H9 (cell line): ENCODE data around the gene IL1RL1. TPM values are rescaled to one million over a fixed set of nuclear protein-coding genes. Genes with fewer than 3 reads are reported as not detected.

Experiments used
- DNase-seq: peaks from one replicate; pipeline ENCODE4 v3.0.0-alpha.2; 2017
- H2AFZ ChIP-seq: one replicate; pipeline ENCODE4 v1.6.1; 2013; ENCODE audit warnings: mild to moderate bottlenecking, low read length, control low read depth, moderate library complexity
- H2AK5ac ChIP-seq: 2 replicates; pipeline ENCODE4 v1.6.1; 2013; ENCODE audit warnings: low read length, control low read depth, mixed read lengths; ENCODE audit not compliant: insufficient read length
- H2BK120ac ChIP-seq: one replicate; pipeline ENCODE4 v1.6.1; 2013; ENCODE audit warnings: low read depth, mild to moderate bottlenecking, low read length, control low read depth, inconsistent platforms; ENCODE audit not compliant: poor library complexity, severe bottlenecking
- H2BK12ac ChIP-seq: 2 replicates; pipeline ENCODE4 v1.6.1; 2013; ENCODE audit warnings: low read length, control low read depth, mixed read lengths, low read depth; ENCODE audit not compliant: insufficient read length
- H2BK15ac ChIP-seq: 2 replicates; pipeline ENCODE4 v1.6.1; 2013; ENCODE audit warnings: low read depth, low read length, control low read depth
- H2BK20ac ChIP-seq: one replicate; pipeline ENCODE4 v1.6.1; 2013; ENCODE audit warnings: low read depth, mild to moderate bottlenecking, low read length, control low read depth, inconsistent platforms; ENCODE audit not compliant: poor library complexity, severe bottlenecking
- H2BK5ac ChIP-seq: 2 replicates; pipeline ENCODE4 v1.6.1; 2013; ENCODE audit warnings: low read length, control low read depth, mixed read lengths; ENCODE audit not compliant: insufficient read length
- H3K14ac ChIP-seq: 2 replicates; pipeline ENCODE4 v1.6.1; 2013; ENCODE audit warnings: low read length, control low read depth; ENCODE audit not compliant: insufficient read depth
- H3K18ac ChIP-seq: 2 replicates; pipeline ENCODE4 v1.6.1; 2013; ENCODE audit warnings: low read depth, mild to moderate bottlenecking, mixed read lengths, low read length, control low read depth; ENCODE audit not compliant: insufficient read length
- H3K23ac ChIP-seq: 2 replicates; pipeline ENCODE4 v1.6.1; 2013; ENCODE audit warnings: low read length, control low read depth, mixed read lengths, low read depth; ENCODE audit not compliant: insufficient read length
- H3K23me2 ChIP-seq: 2 replicates; pipeline ENCODE4 v1.6.1; 2013; ENCODE audit warnings: low read depth, mild to moderate bottlenecking, mixed read lengths, low read length, control low read depth; ENCODE audit not compliant: insufficient read length, poor library complexity, severe bottlenecking
- H3K27ac ChIP-seq: 2 replicates; pipeline ENCODE4 v1.5.1; 2013; ENCODE audit warnings: low read length, control low read depth, mixed read lengths, low read depth; ENCODE audit not compliant: insufficient read length
- H3K27me3 ChIP-seq: 2 replicates; pipeline ENCODE4 v1.6.1; 2013; ENCODE audit warnings: low read length, control low read depth, inconsistent platforms; ENCODE audit not compliant: insufficient read depth
- H3K4ac ChIP-seq: 2 replicates; pipeline ENCODE4 v1.6.1; 2013; ENCODE audit warnings: low read depth, mild to moderate bottlenecking, control low read depth, inconsistent platforms, low read length, moderate library complexity
- H3K4me1 ChIP-seq: 2 replicates; pipeline ENCODE4 v1.6.1; 2013; ENCODE audit warnings: low read length, control low read depth, inconsistent platforms; ENCODE audit not compliant: insufficient read depth
- H3K4me2 ChIP-seq: 2 replicates; pipeline ENCODE4 v1.6.1; 2013; ENCODE audit warnings: low read length, control low read depth, mixed read lengths; ENCODE audit not compliant: insufficient read length, insufficient read depth
- H3K56ac ChIP-seq: 2 replicates; pipeline ENCODE4 v1.6.1; 2013; ENCODE audit warnings: low read depth, mild to moderate bottlenecking, mixed read lengths, low read length, control low read depth; ENCODE audit not compliant: insufficient read length
- H3K79me1 ChIP-seq: 2 replicates; pipeline ENCODE4 v1.6.1; 2013; ENCODE audit warnings: low read depth, mild to moderate bottlenecking, moderate library complexity, low read length, control low read depth, inconsistent platforms; ENCODE audit not compliant: insufficient read depth, poor library complexity, severe bottlenecking
- H3K79me2 ChIP-seq: 2 replicates; pipeline ENCODE4 v1.6.1; 2013; ENCODE audit warnings: low read length, control low read depth, inconsistent platforms; ENCODE audit not compliant: insufficient read depth
- H3K9ac ChIP-seq: 2 replicates; pipeline ENCODE4 v1.6.1; 2013; ENCODE audit warnings: low read length, control low read depth, mixed read lengths; ENCODE audit not compliant: insufficient read length; ENCODE audit errors: extremely low read depth
- H3K9me3 ChIP-seq: one replicate; pipeline ENCODE4 v1.6.1; 2013; ENCODE audit warnings: low read depth, low read length, inconsistent platforms; ENCODE audit not compliant: control insufficient read depth
- H3T11ph ChIP-seq: one replicate; pipeline ENCODE4 v1.6.1; 2013; ENCODE audit warnings: mild to moderate bottlenecking, low read length, control low read depth, inconsistent platforms
- H4K20me1 ChIP-seq: one replicate; pipeline ENCODE4 v1.6.1; 2013; ENCODE audit not compliant: control insufficient read depth, insufficient read length, insufficient read depth
- H4K5ac ChIP-seq: 2 replicates; pipeline ENCODE4 v1.6.1; 2013; ENCODE audit warnings: low read depth, mild to moderate bottlenecking, mixed read lengths, low read length, control low read depth; ENCODE audit not compliant: insufficient read length
- H4K8ac ChIP-seq: replicated peaks from 2 replicates; pipeline ENCODE4 v1.6.1; 2013; ENCODE audit warnings: low read length, control low read depth, mixed read lengths, low read depth; ENCODE audit not compliant: insufficient read length
- H4K91ac ChIP-seq: 2 replicates; pipeline ENCODE4 v1.6.1; 2013; ENCODE audit warnings: low read depth, mild to moderate bottlenecking, moderate library complexity, mixed read lengths, low read length, control low read depth; ENCODE audit not compliant: insufficient read length
- H3K27ac Mint-ChIP-seq, 3 experiments: 2 replicates in 2 of 3; 3 replicates in 1 of 3; pipeline ENCODE4 v1.8.0; 2020 to 2021; ENCODE audit warnings: mixed read lengths in 3 of 3, mild to moderate bottlenecking in 1 of 3, moderate library complexity in 1 of 3
- H3K27me3 Mint-ChIP-seq: 2 replicates; pipeline ENCODE4 v1.8.0; 2021; ENCODE audit warnings: low read depth, mild to moderate bottlenecking, moderate library complexity, mixed read lengths
- H3K36me3 Mint-ChIP-seq, 3 experiments: 2 replicates in 2 of 3; 3 replicates in 1 of 3; pipeline ENCODE4 v1.8.0; 2020 to 2021; ENCODE audit warnings: low read depth in 3 of 3, mixed read lengths in 3 of 3; ENCODE audit not compliant: insufficient read depth in 1 of 3
- H3K4me1 Mint-ChIP-seq, 2 experiments: 2 replicates each; pipeline ENCODE4 v1.8.0; 2020; ENCODE audit warnings: mixed read lengths in 2 of 2
- H3K4me3 Mint-ChIP-seq, 2 experiments: 2 replicates in 1 of 2; 3 replicates in 1 of 2; pipeline ENCODE4 v1.8.0; 2020 to 2021; ENCODE audit warnings: mild to moderate bottlenecking in 2 of 2, mixed read lengths in 2 of 2, moderate library complexity in 1 of 2
- H3K9me3 Mint-ChIP-seq, 2 experiments: 2 replicates in 1 of 2; 3 replicates in 1 of 2; pipeline ENCODE4 v1.8.0; 2020; ENCODE audit warnings: mild to moderate bottlenecking in 2 of 2, mixed read lengths in 2 of 2, moderate library complexity in 1 of 2
- WGBS: extraction: QIAGEN DNeasy Blood & Tissue Kit; methylation state at CpG from one replicate; pipeline ENCODE4 v1.1.7; 2013; ENCODE audit warnings: missing lambda C conversion rate, low lambda C conversion rate, mixed read lengths; ENCODE audit not compliant: insufficient read length; ENCODE audit errors: extremely low coverage; 5-methylcytosine and 5-hydroxymethylcytosine counted together
- total RNA-seq: library from RNA; stranded (reverse); gene quantifications from 2 replicates; pipeline ENCODE4 v1.2.1, GENCODE V29; 2021
- TF ChIP-seq, protein P1 (sequence below): fragments of 200-600 bp; sonication (generic); conservative IDR thresholded peaks from 3 replicates; pipeline ENCODE4 v1.8.0; 2021; ENCODE audit warnings: antibody characterized with exemption, mild to moderate bottlenecking

The IL1RL1 gene
- total RNA-seq, 1 experiment from 2014 or later, result not detected

DNA sequence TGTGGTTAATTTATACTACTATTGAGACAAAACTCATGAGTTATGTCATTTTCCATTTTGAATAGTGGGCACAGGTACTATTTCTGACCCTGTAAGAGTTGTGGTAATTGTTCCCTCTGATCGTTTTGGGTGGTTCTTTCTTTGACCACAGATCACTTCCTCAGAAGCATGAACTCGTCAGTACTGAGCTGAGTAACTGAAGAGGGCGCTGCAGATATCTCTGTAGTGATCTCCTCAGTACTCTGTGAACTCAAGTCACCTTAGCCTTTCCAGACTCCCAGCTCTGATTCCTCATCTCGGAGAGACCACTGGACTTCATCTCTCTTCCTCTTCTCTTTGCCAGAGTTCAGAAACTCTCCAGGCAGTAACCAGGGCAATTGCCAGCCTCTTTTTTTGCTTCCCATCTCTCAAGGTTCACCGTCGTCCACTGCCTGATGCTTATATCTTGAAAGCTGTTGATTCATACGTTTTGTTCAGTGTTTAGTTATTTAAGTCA lies 9.4 kb upstream of the IL1RL1 start:
- Histone ChIP-seq H3K4me2 (no peak overlapping the region), H3K79me2 (no peaks in the 10 kb centered on the region), H2BK15ac (no peak overlapping the region), H3K9me3 (no peaks in the 10 kb centered on the region), H3T11ph (no peak overlapping the region), H3K9ac (no peak overlapping the region), H3K4ac (no peak overlapping the region), H2BK12ac (no peak overlapping the region), H3K79me1 (no peaks in the 10 kb centered on the region), H3K27me3 (no peaks in the 10 kb centered on the region), H2AFZ (peak overlapping the region; percentile 99), H2AK5ac (no peak overlapping the region), H4K8ac (no peak overlapping the region), H2BK5ac (no peak overlapping the region), H3K23ac (no peak overlapping the region), H3K27ac (no peak overlapping the region), H3K18ac (no peak overlapping the region), H2BK20ac (no peak overlapping the region), H3K56ac (no peak overlapping the region), H4K91ac (no peak overlapping the region), H2BK120ac (no peak overlapping the region), H3K4me1 (0 out of 2 replicates have a peak, but pooled peaks cover 2% of the 10 kb centered on the region), H3K14ac (no peak overlapping the region), H3K23me2 (no peaks in the 10 kb centered on the region), H4K20me1 (no peaks in the 10 kb centered on the region), H4K5ac (no peak overlapping the region)
- Mint-ChIP-seq H3K4me1 (peaks cover 0 to 3% of the 10 kb centered on the region in 2 experiments; a peak in 1 of 4 replicates), H3K27me3 (no peaks in the 10 kb centered on the region; the same call in none of the 2 replicates), H3K36me3 (no peaks in the 10 kb centered on the region), H3K9me3 (no peaks in the 10 kb centered on the region), H3K27ac (no peak overlapping the region), H3K4me3 (no peak overlapping the region)
- peak; percentile 74 for DNase-seq
- WGBS, result no CpG with 5 or more reads among the region's 7 CpGs
- TF ChIP-seq, protein P1, sequence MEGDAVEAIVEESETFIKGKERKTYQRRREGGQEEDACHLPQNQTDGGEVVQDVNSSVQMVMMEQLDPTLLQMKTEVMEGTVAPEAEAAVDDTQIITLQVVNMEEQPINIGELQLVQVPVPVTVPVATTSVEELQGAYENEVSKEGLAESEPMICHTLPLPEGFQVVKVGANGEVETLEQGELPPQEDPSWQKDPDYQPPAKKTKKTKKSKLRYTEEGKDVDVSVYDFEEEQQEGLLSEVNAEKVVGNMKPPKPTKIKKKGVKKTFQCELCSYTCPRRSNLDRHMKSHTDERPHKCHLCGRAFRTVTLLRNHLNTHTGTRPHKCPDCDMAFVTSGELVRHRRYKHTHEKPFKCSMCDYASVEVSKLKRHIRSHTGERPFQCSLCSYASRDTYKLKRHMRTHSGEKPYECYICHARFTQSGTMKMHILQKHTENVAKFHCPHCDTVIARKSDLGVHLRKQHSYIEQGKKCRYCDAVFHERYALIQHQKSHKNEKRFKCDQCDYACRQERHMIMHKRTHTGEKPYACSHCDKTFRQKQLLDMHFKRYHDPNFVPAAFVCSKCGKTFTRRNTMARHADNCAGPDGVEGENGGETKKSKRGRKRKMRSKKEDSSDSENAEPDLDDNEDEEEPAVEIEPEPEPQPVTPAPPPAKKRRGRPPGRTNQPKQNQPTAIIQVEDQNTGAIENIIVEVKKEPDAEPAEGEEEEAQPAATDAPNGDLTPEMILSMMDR, result peak; percentile 75
